ENCODE measurements around the gene BRPF3. TPM values are rescaled to one million over a fixed set of nuclear protein-coding genes. Genes with fewer than 3 reads are reported as not detected.

Gene BRPF3
- total and polyA plus RNA-seq, 10 donors: 2.4 to 42.7 (median 31.6) TPM

DNA sequence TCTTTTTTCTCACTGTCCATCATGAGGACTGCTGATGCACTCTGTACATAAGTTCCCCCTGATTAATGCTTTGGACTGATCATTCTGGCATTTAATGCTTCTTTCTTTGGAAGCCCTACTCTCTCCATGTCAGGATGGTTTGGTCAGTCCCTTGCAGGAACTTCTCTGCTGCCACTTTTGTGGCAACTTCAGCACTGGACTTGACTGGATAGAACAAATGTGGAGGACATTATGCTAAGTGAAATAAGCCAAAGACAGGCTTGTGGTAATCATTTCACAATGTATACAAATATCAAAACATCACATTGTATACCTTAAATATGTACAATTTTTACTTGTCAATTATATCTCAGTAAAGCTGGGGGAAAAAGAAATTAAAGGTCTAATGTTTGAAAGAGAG lies 12.2 kb upstream of the BRPF3 start:
- Histone ChIP-seq H3K4me1 (peaks cover 0 to 6% (median 0%) of the 10 kb centered on the region in 6 donors), H3K36me3 (peaks cover 0 to 3% (median 0%) of the 10 kb centered on the region in 6 donors), H3K4me3 (no peak overlapping the region), H3K9me3 (peaks cover 0 to 23% (median 13%) of the 10 kb centered on the region in 8 donors), H3K27ac (no peak overlapping the region), H3K27me3 (replicated peaks in 1 of 7) (no peaks in the 10 kb centered on the region)
- TF ChIP-seq POLR2A (IDR thresholded peaks at IDR 0.05): no peak
- TF ChIP-seq POLR2AphosphoS5 (IDR thresholded peaks at IDR 0.05): no peak
- no peak for TF ChIP-seq CTCF (IDR thresholded peaks at IDR 0.05 in 8 of 11, conservative IDR thresholded peaks at IDR 0.05 in 3 of 11)
- no peak for DNase-seq
- intact Hi-C loops (cut with DNase I; ENCODE audit: low total_unique reads): no loop called here

DNA sequence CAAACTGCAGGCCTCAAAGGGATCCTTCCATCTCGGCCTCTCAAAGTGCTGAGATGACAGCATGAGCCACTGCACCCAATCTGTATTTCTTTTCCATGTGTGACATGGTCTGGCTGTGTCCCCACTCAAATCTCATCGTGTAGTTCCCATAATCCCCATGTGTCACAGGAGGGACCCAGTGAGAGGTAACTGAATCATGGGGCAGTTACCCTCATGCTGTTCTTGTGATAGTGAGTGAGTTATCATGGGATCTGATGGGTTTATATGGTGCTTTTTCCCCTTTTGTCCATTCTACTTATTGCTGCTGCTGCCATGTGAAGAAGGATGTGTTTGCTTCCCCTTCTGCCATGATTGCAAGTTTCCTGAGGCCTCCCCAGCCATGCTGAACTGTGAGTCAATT lies 10.3 kb upstream of the BRPF3 start:
- Histone ChIP-seq H3K9me3 (peaks cover 0 to 12% (median 5%) of the 10 kb centered on the region in 8 donors), H3K27ac (no peak overlapping the region), H3K4me3 (no peak overlapping the region), H3K36me3 (no peaks in the 10 kb centered on the region), H3K27me3 (replicated peaks in 1 of 7) (no peaks in the 10 kb centered on the region), H3K4me1 (peaks cover 0 to 6% (median 0%) of the 10 kb centered on the region in 6 donors)
- intact Hi-C loops (cut with DNase I; ENCODE audit: low total_unique reads): no loop called here
- TF ChIP-seq POLR2AphosphoS5 (IDR thresholded peaks at IDR 0.05): no peak
- no peak for TF ChIP-seq CTCF (IDR thresholded peaks at IDR 0.05 in 8 of 11, conservative IDR thresholded peaks at IDR 0.05 in 3 of 11)
- TF ChIP-seq POLR2A (IDR thresholded peaks at IDR 0.05): no peak
- DNase-seq: no peak
- WGBS, 5 donors: 83 to 94% (median 89%) methylated on average over 2 of the region's 2 CpGs

GRCh38 chr6:36187446-36187845 lies 9.1 kb upstream of the BRPF3 start:
- no peak overlapping the region for H3K4me3 ChIP-seq
- H3K36me3 ChIP-seq: no peaks in the 10 kb centered on the region
- H3K27me3 ChIP-seq (replicated peaks in 1 of 7): no peaks in the 10 kb centered on the region
- whole genome bisulfite sequencing, 5 donors: 50 to 70% (median 55%) methylated on average over 2 of the region's 2 CpGs
- no peak for TF ChIP-seq POLR2AphosphoS5 (IDR thresholded peaks at IDR 0.05)
- no peak for TF ChIP-seq POLR2A (IDR thresholded peaks at IDR 0.05)
- no peak for TF ChIP-seq CTCF (IDR thresholded peaks at IDR 0.05 in 8 of 11, conservative IDR thresholded peaks at IDR 0.05 in 3 of 11)
- intact Hi-C loops (cut with DNase I; ENCODE audit: low total_unique reads): no loop called here
- peaks cover 0 to 6% (median 0%) of the 10 kb centered on the region in 6 donors for H3K4me1 ChIP-seq
- peaks cover 0 to 8% (median 5%) of the 10 kb centered on the region in 8 donors for H3K9me3 ChIP-seq
- H3K27ac ChIP-seq: no peak overlapping the region
- DNase-seq: no peak

GRCh38 chr6:36195471-36196112 lies 952 bp upstream of the BRPF3 start:
- no peaks in the 10 kb centered on the region for H3K27me3 ChIP-seq (replicated peaks in 1 of 7)
- H3K4me1 ChIP-seq: peaks cover 11 to 41% (median 25%) of the 10 kb centered on the region in 6 donors
- peaks cover 0 to 9% (median 6%) of the 10 kb centered on the region in 6 donors for H3K36me3 ChIP-seq
- TF ChIP-seq POLR2AphosphoS5 (IDR thresholded peaks at IDR 0.05) (no peak), POLR2A (IDR thresholded peaks at IDR 0.05) (no peak), CTCF (IDR thresholded peaks at IDR 0.05 in 8 of 11, conservative IDR thresholded peaks at IDR 0.05 in 3 of 11) (no peak)
- intact Hi-C loops (cut with DNase I; ENCODE audit: low total_unique reads): loop anchor here (5.0 kb wide), 1 partner anchor 163 kb away; no protein-coding TSS in a partner anchor
- H3K4me3 ChIP-seq: peak overlapping the region; percentile 49 to 86 (median 62)
- peak overlapping the region in 7 of 8 donors; percentile 93 to 99 (median 98) for H3K27ac ChIP-seq
- no peaks in the 10 kb centered on the region for H3K9me3 ChIP-seq
- 15 to 22% (median 19%) methylated on average over 8 of the region's 8 CpGs for WGBS, 5 donors
- DNase-seq: no peak
